LNCaP clone FGC (cell line): ENCODE measurements around the gene ARHGAP15.

Experiments
- DNase-seq: peaks from one replicate; pipeline ENCODE4 v3.0.0-alpha.2; 2011; ENCODE audit warnings: low read depth
- H3K4me3 ChIP-seq: 2 replicates; pipeline ENCODE4 v1.5.1; 2011; ENCODE audit warnings: mild to moderate bottlenecking, low read depth, low read length, control low read depth
- TF ChIP-seq, protein P1 (sequence below): IDR thresholded peaks from 2 replicates; pipeline ENCODE4 v1.5.1; 2012; ENCODE audit warnings: mild to moderate bottlenecking; ENCODE audit not compliant: control insufficient read depth, insufficient read depth; ENCODE audit errors: extremely low read depth

The ARHGAP15 gene

GRCh38 chr2:143615562-143615961 lies 486.3 kb downstream of the ARHGAP15 start:
- no peak overlapping the region for H3K4me3 ChIP-seq
- TF ChIP-seq, protein P1, sequence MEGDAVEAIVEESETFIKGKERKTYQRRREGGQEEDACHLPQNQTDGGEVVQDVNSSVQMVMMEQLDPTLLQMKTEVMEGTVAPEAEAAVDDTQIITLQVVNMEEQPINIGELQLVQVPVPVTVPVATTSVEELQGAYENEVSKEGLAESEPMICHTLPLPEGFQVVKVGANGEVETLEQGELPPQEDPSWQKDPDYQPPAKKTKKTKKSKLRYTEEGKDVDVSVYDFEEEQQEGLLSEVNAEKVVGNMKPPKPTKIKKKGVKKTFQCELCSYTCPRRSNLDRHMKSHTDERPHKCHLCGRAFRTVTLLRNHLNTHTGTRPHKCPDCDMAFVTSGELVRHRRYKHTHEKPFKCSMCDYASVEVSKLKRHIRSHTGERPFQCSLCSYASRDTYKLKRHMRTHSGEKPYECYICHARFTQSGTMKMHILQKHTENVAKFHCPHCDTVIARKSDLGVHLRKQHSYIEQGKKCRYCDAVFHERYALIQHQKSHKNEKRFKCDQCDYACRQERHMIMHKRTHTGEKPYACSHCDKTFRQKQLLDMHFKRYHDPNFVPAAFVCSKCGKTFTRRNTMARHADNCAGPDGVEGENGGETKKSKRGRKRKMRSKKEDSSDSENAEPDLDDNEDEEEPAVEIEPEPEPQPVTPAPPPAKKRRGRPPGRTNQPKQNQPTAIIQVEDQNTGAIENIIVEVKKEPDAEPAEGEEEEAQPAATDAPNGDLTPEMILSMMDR = no peak
- no peak for DNase-seq

GRCh38 chr2:143616452-143616851 lies 487.2 kb downstream of the ARHGAP15 start:
- DNase-seq = no peak
- TF ChIP-seq, protein P1 = no peak
- H3K4me3 ChIP-seq = no peak overlapping the region

DNA sequence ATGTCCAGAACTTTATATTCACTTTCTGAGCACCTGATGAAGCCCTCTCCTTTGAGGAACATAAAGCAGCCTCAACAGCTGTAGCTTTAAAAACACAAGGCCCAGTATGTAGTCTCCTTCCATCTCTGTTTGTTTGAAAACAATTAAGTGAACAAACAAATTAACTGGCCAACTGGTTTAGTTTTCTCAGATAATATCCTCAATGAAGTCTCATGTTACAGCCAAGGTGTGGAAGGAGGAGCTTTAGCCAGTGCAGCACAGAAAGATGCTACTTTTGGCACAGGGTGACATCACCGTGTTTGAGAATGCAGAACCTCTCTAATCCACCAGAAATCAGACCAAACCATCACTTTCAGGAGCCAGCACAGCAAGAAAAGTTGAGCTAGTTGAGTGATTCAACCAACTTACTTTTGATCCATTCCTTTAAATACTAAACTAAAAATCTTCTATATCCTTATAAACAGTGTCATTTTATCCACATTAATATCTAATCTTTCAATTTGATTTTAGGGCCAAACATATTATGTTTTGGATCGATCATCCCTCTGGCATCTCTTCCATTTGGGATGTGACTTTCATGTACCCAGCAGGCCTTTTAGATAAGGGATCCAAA lies 488.7 kb downstream of the ARHGAP15 start:
- DNase-seq = no peak
- TF ChIP-seq, protein P1 = no peak
- H3K4me3 ChIP-seq = no peak overlapping the region

DNA sequence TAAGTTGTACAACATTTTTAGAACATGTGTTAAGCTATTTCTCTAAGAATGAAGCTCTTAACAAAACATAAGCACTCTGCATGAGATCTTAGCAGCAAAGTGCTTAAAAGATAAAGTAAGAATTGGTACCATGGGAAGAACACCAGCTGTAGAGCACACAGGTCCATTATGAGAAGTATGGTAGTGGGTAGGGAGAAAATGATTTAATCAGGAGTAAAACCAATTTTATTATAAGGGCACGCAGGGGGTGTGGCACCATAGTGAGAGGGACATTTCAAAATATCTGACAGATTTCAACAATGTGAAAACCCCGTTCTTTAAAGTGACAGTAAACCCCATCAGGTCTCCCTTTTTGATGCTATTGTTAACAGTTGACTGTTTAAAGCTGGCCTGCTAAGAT lies 492.9 kb downstream of the ARHGAP15 start:
- no peak overlapping the region for H3K4me3 ChIP-seq
- TF ChIP-seq, protein P1 = no peak
- DNase-seq = no peak

GRCh38 chr2:143623231-143623908 lies 494.2 kb downstream of the ARHGAP15 start:
- H3K4me3 ChIP-seq = no peak overlapping the region
- TF ChIP-seq, protein P1 = no peak
- DNase-seq = no peak

DNA sequence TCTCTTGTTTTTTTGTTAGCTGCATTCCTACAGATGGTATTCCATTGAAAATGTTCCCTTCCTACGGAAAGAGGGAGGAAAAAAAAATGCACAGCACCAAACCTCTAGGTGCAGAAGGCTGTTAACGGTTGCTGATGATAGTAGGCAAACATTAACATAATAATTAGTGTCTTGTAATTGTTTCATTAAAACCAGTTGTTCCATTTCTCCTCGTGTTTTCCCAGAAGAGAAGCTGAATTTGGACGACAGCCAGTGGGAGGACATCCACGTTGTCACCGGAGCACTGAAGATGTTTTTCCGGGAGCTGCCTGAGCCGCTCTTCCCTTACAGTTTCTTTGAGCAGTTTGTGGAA lies 494.7 kb downstream of the ARHGAP15 start:
- no peak for DNase-seq
- H3K4me3 ChIP-seq = no peak overlapping the region
- TF ChIP-seq, protein P1 = no peak

DNA sequence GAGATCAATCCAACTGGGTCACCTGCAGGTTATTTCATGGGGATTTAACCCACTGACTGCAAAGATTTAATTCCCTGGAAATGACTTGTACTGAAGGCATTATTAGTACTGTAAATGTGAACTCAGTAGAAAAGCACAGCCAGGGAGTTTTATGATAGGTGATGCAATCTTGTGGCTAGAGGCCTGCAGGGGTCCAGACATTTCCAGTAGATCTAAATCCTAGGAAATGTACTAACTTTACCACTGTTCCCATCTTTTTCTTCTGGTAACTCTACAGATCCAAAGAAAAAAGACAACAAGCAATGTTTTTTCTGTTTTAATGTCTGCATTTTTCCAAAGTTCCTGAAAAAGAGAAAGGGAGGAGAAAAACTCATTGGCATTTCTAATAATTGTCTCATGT lies 500.1 kb downstream of the ARHGAP15 start:
- TF ChIP-seq, protein P1 = no peak
- no peak for DNase-seq
- H3K4me3 ChIP-seq = no peak overlapping the region
